ENCODE results near the gene PPCDC. TPM values are rescaled to one million over a fixed set of nuclear protein-coding genes. Genes with fewer than 3 reads are reported as not detected.
A peak's percentile ranks its signal among the peaks of the same experiment; 100 is the strongest.

PPCDC gene
- total RNA-seq, 1 experiment from 2014 or later = 14.7 TPM

DNA sequence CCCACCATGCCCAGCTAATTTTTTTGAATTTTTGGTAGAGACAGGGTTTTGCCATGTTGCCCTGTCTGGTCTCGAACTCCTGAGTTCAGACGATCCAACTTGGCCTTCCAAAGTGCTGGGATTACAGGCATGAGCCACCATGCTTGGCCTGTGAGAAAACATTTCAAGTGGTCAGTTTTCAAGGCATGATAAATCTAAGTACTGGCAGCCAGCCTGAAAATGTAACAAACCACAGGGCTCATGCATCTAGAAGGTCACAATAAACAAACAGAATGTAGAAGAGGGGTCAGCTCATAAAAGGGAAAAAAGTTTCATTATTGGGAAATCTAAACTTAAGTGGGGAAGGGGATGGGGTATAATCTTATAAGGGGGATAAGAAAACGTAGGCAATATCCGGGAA, 39.9 kb downstream of the PPCDC start:
- intact Hi-C loops (cut with micrococcal nuclease; ENCODE audit: unreplicated experiment) = no loop called here
- Histone ChIP-seq H3K4me1 (peaks cover 79% of the 10 kb centered on the region), H3K36me3 (ENCODE audit: control insufficient read depth, insufficient read depth, low read length) (no peaks in the 10 kb centered on the region), H3K27me3 (replicated peaks; ENCODE audit: control insufficient read depth, insufficient read depth, low read length) (no peaks in the 10 kb centered on the region), H3K4me3 (ENCODE audit: low read depth, low read length) (no peak overlapping the region), H3K9me3 (no peaks in the 10 kb centered on the region)
- ChIA-PET POLR2A (no interaction called here), CTCF (no interaction called here)
- peak overlapping the region; percentile 92 for H3K27ac Mint-ChIP-seq (ENCODE audit: unreplicated experiment)
- BruUV-seq (replicated peaks) = no TSS peak
- TF ChIP-seq, protein P1, sequence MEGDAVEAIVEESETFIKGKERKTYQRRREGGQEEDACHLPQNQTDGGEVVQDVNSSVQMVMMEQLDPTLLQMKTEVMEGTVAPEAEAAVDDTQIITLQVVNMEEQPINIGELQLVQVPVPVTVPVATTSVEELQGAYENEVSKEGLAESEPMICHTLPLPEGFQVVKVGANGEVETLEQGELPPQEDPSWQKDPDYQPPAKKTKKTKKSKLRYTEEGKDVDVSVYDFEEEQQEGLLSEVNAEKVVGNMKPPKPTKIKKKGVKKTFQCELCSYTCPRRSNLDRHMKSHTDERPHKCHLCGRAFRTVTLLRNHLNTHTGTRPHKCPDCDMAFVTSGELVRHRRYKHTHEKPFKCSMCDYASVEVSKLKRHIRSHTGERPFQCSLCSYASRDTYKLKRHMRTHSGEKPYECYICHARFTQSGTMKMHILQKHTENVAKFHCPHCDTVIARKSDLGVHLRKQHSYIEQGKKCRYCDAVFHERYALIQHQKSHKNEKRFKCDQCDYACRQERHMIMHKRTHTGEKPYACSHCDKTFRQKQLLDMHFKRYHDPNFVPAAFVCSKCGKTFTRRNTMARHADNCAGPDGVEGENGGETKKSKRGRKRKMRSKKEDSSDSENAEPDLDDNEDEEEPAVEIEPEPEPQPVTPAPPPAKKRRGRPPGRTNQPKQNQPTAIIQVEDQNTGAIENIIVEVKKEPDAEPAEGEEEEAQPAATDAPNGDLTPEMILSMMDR (IDR thresholded peaks at IDR 0.05; ENCODE audit: insufficient read depth in 1 of 2, low read depth in 1 of 2, low read length in 1 of 2, severe bottlenecking in 1 of 2, unreplicated experiment in 1 of 2) = no peak
- peaks cover 18% of the 10 kb centered on the region for H3K36me3 Mint-ChIP-seq (ENCODE audit: insufficient read depth, unreplicated experiment)
- peaks cover 44% of the 10 kb centered on the region for H3K4me1 Mint-ChIP-seq (ENCODE audit: low read depth, unreplicated experiment)
- H3K4me3 Mint-ChIP-seq (ENCODE audit: unreplicated experiment) = peak overlapping the region; percentile 65
- H3K27me3 Mint-ChIP-seq (ENCODE audit: insufficient read depth, unreplicated experiment) = no peaks in the 10 kb centered on the region
- no peak for DNase-seq
- H3K9me3 Mint-ChIP-seq (ENCODE audit: unreplicated experiment) = no peaks in the 10 kb centered on the region

DNA sequence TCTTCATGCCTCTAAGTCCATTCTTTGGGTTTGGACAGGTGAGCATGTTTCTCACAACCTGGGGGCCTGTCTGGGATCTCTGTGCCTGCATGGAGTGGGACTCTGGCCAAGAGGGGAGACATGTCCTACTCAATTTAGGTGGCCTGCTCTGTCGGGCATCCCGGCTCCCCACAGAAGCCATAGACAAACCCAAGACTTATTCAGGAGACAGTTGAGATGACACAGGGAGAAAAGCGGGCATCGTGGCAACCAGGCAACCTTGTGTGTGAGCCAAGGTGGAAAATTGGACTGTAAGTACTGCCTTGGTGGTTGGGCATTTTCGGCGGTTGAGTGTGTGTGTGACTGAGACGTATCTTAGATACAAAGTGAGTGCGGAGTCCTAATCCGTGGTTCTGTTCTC, 40.5 kb downstream of the PPCDC start:
- peak overlapping the region; percentile 92 for H3K27ac Mint-ChIP-seq (ENCODE audit: unreplicated experiment)
- no peaks in the 10 kb centered on the region for H3K27me3 Mint-ChIP-seq (ENCODE audit: insufficient read depth, unreplicated experiment)
- Histone ChIP-seq H3K9me3 (no peaks in the 10 kb centered on the region), H3K36me3 (ENCODE audit: control insufficient read depth, insufficient read depth, low read length) (no peaks in the 10 kb centered on the region), H3K4me3 (ENCODE audit: low read depth, low read length) (no peak overlapping the region), H3K27me3 (replicated peaks; ENCODE audit: control insufficient read depth, insufficient read depth, low read length) (no peaks in the 10 kb centered on the region), H3K4me1 (peaks cover 76% of the 10 kb centered on the region)
- peaks cover 47% of the 10 kb centered on the region for H3K4me1 Mint-ChIP-seq (ENCODE audit: low read depth, unreplicated experiment)
- POLR2A ChIA-PET = no interaction called here
- H3K36me3 Mint-ChIP-seq (ENCODE audit: insufficient read depth, unreplicated experiment) = peaks cover 18% of the 10 kb centered on the region
- BruUV-seq (replicated peaks) = TSS peak; percentile 34
- TF ChIP-seq, protein P1 (IDR thresholded peaks at IDR 0.05; ENCODE audit: insufficient read depth in 1 of 2, low read depth in 1 of 2, low read length in 1 of 2, severe bottlenecking in 1 of 2, unreplicated experiment in 1 of 2) = no peak
- H3K4me3 Mint-ChIP-seq (ENCODE audit: unreplicated experiment) = peak overlapping the region; percentile 65
- no peak for DNase-seq
- CTCF ChIA-PET = no interaction called here
- intact Hi-C loops (cut with micrococcal nuclease; ENCODE audit: unreplicated experiment) = loop anchor here (2.0 kb wide), 1 partner anchor 77 kb away; no protein-coding TSS in a partner anchor
- no peaks in the 10 kb centered on the region for H3K9me3 Mint-ChIP-seq (ENCODE audit: unreplicated experiment)

DNA sequence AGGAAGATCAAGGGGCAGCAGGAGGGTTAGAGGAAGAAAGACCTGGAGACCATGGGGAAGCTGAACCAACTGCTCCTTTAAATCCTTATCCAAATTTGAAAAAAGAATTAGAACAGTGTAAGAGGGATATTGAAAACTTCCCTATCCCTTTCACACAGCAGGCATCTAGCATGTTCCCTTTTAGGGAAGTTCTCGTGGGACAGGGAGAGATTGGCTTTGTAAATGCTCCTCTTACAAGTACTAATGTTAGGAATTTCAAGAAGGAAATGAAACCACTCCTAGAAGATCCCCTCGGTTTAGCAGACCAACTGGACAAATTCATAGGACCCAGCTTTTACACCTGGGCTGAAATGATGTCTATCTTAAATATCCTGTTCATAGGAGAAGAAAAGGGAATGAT, 41.5 kb downstream of the PPCDC start:
- Mint-ChIP-seq H3K4me3 (ENCODE audit: unreplicated experiment) (peak overlapping the region; percentile 65), H3K27ac (ENCODE audit: unreplicated experiment) (peak overlapping the region; percentile 92), H3K27me3 (ENCODE audit: insufficient read depth, unreplicated experiment) (no peaks in the 10 kb centered on the region), H3K4me1 (ENCODE audit: low read depth, unreplicated experiment) (peaks cover 54% of the 10 kb centered on the region), H3K9me3 (ENCODE audit: unreplicated experiment) (no peaks in the 10 kb centered on the region), H3K36me3 (ENCODE audit: insufficient read depth, unreplicated experiment) (peaks cover 18% of the 10 kb centered on the region)
- peaks cover 68% of the 10 kb centered on the region for H3K4me1 ChIP-seq
- ChIA-PET CTCF (interaction anchor here (1.3 to 1.9 kb wide), 3 partner anchors 22 to 140 kb away, joined by 9 to 10 read pairs (median 9); no protein-coding TSS in a partner anchor), POLR2A (interaction anchor here (0.6 to 2.0 kb wide), 2 partner anchors 137 to 213 kb away, joined by 3 to 17 read pairs; partner anchors contain the start of gene C15orf39)
- no TSS peak for BruUV-seq (replicated peaks)
- no peak overlapping the region for H3K4me3 ChIP-seq (ENCODE audit: low read depth, low read length)
- TF ChIP-seq, protein P1 (IDR thresholded peaks at IDR 0.05; ENCODE audit: insufficient read depth in 1 of 2, low read depth in 1 of 2, low read length in 1 of 2, severe bottlenecking in 1 of 2, unreplicated experiment in 1 of 2) = no peak
- H3K27me3 ChIP-seq (replicated peaks; ENCODE audit: control insufficient read depth, insufficient read depth, low read length) = no peaks in the 10 kb centered on the region
- intact Hi-C loops (cut with micrococcal nuclease; ENCODE audit: unreplicated experiment) = loop anchor here (2.0 to 5.0 kb wide), 2 partner anchors 76 to 97 kb away; no protein-coding TSS in a partner anchor
- no peaks in the 10 kb centered on the region for H3K36me3 ChIP-seq (ENCODE audit: control insufficient read depth, insufficient read depth, low read length)
- H3K9me3 ChIP-seq = no peaks in the 10 kb centered on the region
- DNase-seq = no peak
